ENCODE measurements around the gene GARIN5A.

The GARIN5A gene

DNA sequence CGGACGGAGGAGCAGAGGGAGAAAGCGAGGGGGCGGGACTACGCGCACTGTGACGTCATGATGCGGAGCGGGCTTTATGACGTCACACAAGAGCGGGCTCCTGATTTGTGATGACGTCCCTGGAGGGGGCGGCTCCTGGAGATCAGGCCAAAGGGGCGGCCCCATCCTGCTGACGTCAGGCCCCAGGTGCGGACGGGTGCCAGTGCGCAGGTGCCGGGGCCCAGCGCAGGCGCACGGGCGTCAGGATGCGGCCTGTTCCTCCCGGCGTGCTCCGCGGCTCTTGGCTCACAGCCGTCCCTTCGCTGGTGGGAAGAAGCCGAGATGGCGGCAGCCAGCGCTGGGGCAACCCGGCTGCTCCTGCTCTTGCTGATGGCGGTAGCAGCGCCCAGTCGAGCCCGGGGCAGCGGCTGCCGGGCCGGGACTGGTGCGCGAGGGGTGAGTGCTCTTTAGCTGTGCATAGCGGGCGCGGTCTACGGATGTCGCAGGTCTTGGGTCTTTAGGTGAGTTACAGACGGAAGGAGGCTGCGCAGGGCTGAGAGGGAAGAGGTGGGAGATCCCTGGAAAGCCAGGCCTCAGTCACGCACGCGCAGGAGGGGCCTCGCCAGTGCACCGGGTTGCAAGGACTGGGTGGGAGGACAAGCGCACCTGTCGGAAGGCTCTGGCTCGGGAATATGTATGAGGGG lies at the start of gene GARIN5A, which contains the start of gene EMC10:
Gene GARIN5A, minus strand, starts transcription at position 625 of the 683 bp plus-strand sequence. Its CDS starts 460 bp downstream, at position 165.
Gene EMC10, plus strand, starts transcription at position 284 of the 683 bp plus-strand sequence. Its CDS starts 38 bp downstream, at position 322.
- DNase-seq, result peak; percentile 87 to 95 (median 92)

GRCh38 chr19:50522881-50523280 lies 46.2 kb upstream of the GARIN5A start:
- no peak for DNase-seq

DNA sequence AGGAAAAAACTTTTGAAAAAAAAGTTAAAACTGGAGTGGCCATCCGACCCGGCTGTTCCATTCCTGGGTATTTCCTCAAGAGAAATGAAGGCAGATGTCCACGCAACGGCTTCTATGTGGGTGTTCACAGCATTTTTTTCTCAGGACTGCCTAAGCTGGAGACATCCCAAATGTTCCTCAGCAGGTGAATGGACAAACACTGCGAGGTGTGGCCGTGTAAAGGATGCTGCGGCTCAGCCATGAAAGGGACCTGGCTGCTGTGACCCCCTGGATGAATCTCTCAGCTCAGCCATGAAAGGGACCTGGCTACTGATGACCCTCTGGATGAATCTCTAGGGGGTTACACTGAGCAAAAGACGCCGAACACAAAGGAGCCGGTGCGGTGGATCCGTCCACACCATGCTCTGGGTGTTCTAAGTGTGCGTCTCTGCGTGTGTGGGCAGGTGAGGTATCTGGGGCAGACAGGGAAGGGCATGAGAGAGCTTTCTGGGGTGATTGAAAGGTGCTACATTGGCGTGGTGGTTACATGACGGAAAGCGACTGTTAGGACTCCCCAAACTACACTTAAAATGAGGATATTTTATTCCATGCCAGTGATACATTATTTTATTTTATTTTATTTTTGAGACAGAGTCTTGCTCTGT lies 44.3 kb upstream of the GARIN5A start:
- DNase-seq, result no peak

GRCh38 chr19:50519006-50519575 lies 42.4 kb upstream of the GARIN5A start:
- DNase-seq, result no peak

GRCh38 chr19:50518091-50519005 lies 41.7 kb upstream of the GARIN5A start:
- DNase-seq, result no peak

GRCh38 chr19:50517704-50518075 lies 41.0 kb upstream of the GARIN5A start:
- no peak for DNase-seq

DNA sequence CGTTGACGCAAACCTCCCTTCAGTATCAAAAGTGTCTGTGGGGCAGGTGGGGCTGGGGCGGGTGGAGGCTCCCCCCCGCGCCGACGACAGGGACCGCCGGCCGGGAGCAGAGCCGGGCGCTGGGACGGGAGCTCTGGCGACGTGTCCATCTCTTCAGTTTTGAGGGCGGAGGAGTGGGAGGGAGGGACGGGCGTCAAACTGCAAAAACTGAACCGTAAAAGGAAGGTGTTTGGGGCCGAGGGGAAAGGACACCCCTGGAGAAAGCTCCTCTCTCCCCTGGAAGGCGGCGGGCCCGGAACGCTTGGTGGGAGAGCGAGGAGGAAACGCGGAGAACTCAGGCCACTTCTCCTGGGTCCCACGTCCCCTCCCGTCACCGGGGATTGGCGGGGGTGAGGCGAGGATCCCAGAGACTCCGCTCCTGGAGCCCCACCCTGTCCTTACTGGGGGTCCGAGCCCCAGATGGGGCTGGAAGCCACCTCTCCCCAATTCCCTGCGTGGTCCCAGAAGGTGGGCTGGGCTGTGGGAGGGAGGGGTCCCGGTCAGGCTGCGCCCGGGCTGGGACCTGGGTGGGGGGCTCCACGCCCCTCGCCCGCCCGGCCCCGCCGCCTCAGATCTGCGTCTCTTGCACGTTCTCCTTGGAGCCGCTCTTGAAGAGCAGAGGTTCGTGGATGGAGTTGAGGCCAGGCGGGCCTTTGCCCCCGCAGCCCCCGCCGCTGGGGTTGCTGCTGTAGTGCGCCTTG lies 40.5 kb upstream of the GARIN5A start:
- no peak for DNase-seq

GRCh38 chr19:50516456-50516855 lies 39.8 kb upstream of the GARIN5A start:
- no peak for DNase-seq

- no peak for DNase-seq
These were observed 38.5 kb upstream of the GARIN5A start for GRCh38 chr19:50515168-50515561.

DNA sequence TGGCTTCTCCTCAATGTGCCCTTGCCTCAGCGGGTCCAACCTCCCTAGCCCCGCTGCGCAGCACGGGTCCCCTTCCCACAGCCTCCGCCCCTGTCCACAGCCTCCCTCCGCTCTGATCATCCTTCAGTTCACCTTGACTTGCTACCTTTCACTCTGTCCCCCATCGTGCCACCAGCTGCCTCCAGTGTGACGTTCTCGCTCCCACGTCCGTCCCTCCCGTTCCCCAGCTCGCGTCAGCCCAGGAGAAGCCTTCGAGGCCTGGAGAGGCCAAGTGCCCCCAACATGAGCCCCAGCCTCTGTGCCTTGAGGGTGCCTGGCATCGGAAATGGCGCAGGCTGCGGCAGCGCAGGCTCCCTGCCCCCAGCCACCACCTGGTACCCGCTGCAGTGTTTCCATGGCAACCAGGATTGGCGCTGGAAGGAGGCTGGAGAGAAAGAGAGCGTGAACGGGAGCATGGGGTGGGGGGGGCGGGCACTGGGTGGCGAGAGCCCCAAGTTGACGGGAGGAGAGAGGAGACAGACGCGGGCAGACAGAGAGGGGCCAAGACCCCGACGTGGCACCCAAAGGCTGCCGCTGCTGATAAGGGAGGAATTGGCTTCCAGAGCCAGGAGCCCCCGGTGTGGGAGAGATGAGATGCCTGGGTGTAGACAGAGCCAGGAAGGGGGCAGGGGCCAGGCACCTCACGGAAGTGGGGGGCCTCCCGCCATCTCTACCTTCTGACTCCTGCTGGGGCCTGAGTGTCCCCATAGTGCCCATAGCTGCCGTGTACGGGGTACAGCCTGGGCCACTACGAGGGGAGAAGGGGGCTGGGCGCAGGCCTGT lies 37.9 kb upstream of the GARIN5A start:
- no peak for DNase-seq

- DNase-seq, result no peak
These were observed 37.2 kb upstream of the GARIN5A start, which contains the start of gene ASPDH for GRCh38 chr19:50513746-50514345. ASPDH (minus strand) TSS chr19:50513913; CDS start chr19:50513823, 90 bp downstream.

DNA sequence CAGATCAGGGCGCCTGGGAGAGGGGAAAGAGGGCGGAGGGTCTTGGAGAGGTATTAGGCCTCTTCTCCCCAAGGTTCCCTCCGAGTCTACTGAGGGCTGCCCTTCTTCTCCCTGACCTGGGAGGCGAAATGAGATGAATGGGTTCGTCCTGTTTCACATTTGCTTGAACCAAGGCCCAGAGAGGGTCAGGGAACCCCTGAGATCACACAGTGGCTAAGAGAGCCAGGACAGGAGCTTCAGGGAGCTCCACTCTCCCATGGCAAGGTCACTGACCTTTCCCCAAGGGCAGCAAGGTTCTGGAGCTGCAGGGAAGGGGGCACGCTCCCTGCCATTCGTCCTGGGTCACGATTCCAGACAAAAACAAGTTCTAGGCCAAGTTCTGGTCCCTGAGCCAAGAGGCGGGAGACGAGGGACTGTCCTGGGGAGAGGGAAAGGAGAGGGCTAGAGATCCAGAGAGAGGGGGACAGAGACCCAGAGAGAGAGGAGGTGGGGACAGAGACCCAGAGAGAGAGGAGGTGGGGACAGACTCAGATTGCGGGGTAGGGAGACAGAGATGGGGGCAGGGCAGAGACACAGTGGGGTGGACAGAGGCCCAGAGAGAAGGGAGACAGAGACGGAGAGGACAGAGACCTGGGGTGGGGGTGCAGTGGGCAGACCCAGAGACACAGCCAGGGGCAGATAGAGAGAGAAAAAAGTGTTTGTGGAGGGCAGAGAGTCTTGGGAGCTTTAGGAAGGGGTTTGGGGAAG lies 36.5 kb upstream of the GARIN5A start:
- DNase-seq, result no peak

DNA sequence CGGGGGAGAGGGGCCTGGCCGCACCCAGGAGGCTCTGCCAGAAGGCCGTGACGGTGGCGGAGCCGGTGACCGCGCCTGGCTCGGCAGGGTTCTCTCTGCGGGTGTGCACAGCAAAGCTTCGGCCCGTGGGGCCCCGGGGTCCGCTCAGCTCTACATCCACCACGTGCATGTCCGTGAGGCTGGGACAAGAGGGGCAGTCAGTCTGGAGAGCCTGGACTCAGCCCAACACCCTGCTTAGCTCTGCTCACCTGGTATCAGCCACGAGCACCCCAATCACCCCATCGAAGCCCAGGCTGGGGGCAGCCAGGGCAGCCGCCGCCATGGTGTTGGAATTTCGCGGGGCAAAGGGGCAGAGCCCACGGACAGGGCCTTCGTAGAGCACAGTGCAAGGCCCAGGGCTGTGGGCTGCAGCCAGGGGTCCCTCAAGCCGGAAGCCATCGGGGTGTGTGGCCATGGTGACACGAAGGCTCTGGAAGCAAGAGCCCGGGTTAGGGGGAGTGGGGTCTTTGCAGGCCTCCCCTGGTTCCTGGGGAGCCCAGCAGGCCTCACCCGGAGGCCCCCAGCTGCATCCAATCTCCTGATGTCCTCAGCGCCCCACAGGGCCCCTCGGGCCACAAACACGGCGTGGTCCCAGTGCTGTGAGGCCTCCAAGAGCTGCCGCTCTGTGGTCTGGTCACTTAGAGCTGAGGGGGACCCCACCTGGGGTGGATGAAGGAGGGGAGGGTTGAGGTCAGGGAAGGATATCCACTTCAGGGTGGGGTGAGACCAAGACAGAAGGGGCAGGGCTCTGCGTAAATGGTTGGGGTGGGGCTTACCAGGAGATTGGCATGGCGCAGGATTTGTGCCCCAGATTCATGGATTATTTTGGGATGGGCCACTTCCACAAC lies 35.7 kb upstream of the GARIN5A start:
- no peak for DNase-seq

DNA sequence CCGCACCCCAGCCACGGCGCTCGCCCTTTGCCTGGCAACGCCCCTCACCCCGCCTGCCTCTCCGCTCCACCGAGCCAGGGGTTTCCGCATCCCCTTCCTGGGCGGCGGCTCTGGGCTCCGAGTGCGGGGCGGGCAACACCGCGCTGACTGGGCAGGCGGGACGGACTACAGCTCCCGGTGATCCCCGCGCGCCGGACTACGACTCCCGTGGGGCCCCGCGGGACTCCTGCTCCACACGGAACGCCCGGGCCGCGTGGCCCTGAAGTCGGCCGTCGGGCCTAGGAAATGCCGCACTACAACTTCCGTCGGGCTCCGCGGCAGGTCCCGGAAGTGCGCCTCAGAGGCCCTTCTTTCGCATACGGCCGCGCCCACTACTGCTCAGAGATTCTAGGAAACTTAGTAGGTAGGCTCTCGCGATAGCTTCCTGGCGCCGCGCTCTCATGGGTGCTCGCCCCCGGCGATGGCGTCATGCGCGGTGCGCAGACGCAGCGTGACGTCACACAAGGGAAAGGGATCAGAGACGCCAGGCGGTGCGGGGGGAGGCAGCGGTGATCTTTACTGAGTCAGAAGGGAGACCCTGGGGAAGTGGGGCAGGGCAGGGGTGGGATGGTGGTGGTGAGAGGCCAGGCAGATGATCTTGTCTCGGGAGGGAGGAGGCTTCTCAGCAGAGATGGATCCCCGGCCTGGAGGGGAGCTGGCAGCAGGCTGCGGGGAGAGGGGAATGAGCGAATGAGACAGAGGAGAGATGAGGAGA lies 34.6 kb upstream of the GARIN5A start, which contains the start of gene JOSD2:
Gene JOSD2, minus strand, starts transcription at position 123 of the 754 bp plus-strand sequence. CDS start 760 bp downstream, outside the sequence.
- peak; percentile 93 to 97 (median 96) for DNase-seq

- DNase-seq, result no peak
These were observed 34.0 kb upstream of the GARIN5A start for GRCh38 chr19:50510700-50511068.

- DNase-seq, result no peak
These were observed 33.5 kb upstream of the GARIN5A start for GRCh38 chr19:50510121-50510670.

- no peak for DNase-seq
These were observed 32.7 kb upstream of the GARIN5A start for GRCh38 chr19:50509366-50509765.

DNA sequence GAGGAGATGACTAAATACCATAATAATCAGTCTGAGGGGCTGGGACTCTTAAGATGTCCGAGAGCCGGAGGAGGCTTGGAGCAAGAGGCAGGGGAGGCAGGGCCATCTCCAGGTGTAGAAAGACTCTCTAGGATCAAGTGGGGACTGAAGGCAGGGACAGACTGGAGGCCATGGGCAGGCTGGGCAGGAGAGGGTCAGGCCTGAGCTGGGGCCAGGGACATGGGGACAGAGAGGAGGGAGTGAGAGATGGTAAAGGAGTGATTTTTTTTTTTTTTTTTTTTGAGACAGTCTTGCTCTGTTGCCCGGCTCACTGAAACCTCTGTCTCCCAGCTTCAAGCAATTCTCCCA lies 32.2 kb upstream of the GARIN5A start:
- DNase-seq, result no peak
